Effector memory CD4-positive, alpha-beta T cell (primary cell): ENCODE results near the gene ARHGAP42.

ENCODE experiments used
- DNase-seq, 3 donors: peaks; one replicate each; pipeline ENCODE4 v3.0.0-alpha.2; 2020
- H3K27ac ChIP-seq: 2 replicates; pipeline ENCODE4 v1.7.0; 2013; ENCODE audit warnings: mild to moderate bottlenecking, low read length, moderate library complexity; ENCODE audit not compliant: insufficient read depth, poor library complexity, severe bottlenecking
- H3K27me3 ChIP-seq: replicated peaks from 2 replicates; pipeline ENCODE4 v1.7.0; 2013; ENCODE audit warnings: mild to moderate bottlenecking, low read length; ENCODE audit not compliant: insufficient read depth, control insufficient read depth, poor library complexity, severe bottlenecking
- H3K36me3 ChIP-seq: 2 replicates; pipeline ENCODE4 v1.7.0; 2013; ENCODE audit warnings: mild to moderate bottlenecking, low read length, moderate library complexity; ENCODE audit not compliant: control insufficient read depth, insufficient read depth
- H3K4me1 ChIP-seq: 2 replicates; pipeline ENCODE4 v1.7.0; 2013; ENCODE audit warnings: low read length, mild to moderate bottlenecking; ENCODE audit not compliant: control insufficient read depth, insufficient read depth, poor library complexity, severe bottlenecking
- H3K4me3 ChIP-seq: 2 replicates; pipeline ENCODE4 v1.7.0; 2013; ENCODE audit warnings: low read length, low read depth, mild to moderate bottlenecking; ENCODE audit not compliant: insufficient read depth, poor library complexity, severe bottlenecking
- H3K9me3 ChIP-seq: 2 replicates; pipeline ENCODE4 v1.7.0; 2013; ENCODE audit warnings: mild to moderate bottlenecking, low read length, moderate library complexity; ENCODE audit not compliant: control insufficient read depth

Gene ARHGAP42

GRCh38 chr11:100691896-100692653 lies 5.0 kb downstream of the ARHGAP42 start:
- Histone ChIP-seq H3K27ac (no peak overlapping the region), H3K36me3 (no peaks in the 10 kb centered on the region), H3K4me3 (no peak overlapping the region), H3K27me3 (no peaks in the 10 kb centered on the region), H3K9me3 (no peaks in the 10 kb centered on the region), H3K4me1 (no peaks in the 10 kb centered on the region)
- no peak for DNase-seq

- Histone ChIP-seq H3K9me3 (no peaks in the 10 kb centered on the region), H3K27me3 (no peaks in the 10 kb centered on the region), H3K36me3 (no peaks in the 10 kb centered on the region), H3K4me1 (no peaks in the 10 kb centered on the region), H3K4me3 (no peak overlapping the region), H3K27ac (no peak overlapping the region)
- DNase-seq: no peak
These were observed 8.8 kb downstream of the ARHGAP42 start for GRCh38 chr11:100695911-100696310.

- Histone ChIP-seq H3K9me3 (no peaks in the 10 kb centered on the region), H3K4me3 (no peak overlapping the region), H3K27ac (no peak overlapping the region), H3K4me1 (no peaks in the 10 kb centered on the region), H3K27me3 (no peaks in the 10 kb centered on the region), H3K36me3 (no peaks in the 10 kb centered on the region)
- DNase-seq: no peak
These were observed 16.1 kb downstream of the ARHGAP42 start for GRCh38 chr11:100703139-100703538.

- H3K27ac ChIP-seq: no peak overlapping the region
- no peak for DNase-seq
- no peaks in the 10 kb centered on the region for H3K4me1 ChIP-seq
- no peak overlapping the region for H3K4me3 ChIP-seq
- no peaks in the 10 kb centered on the region for H3K27me3 ChIP-seq
- no peaks in the 10 kb centered on the region for H3K9me3 ChIP-seq
- H3K36me3 ChIP-seq: no peaks in the 10 kb centered on the region
These were observed 16.9 kb downstream of the ARHGAP42 start for GRCh38 chr11:100703801-100704575.

GRCh38 chr11:100705447-100705846 lies 18.4 kb downstream of the ARHGAP42 start:
- Histone ChIP-seq H3K36me3 (no peaks in the 10 kb centered on the region), H3K27me3 (no peaks in the 10 kb centered on the region), H3K4me1 (no peaks in the 10 kb centered on the region), H3K27ac (no peak overlapping the region), H3K4me3 (no peak overlapping the region), H3K9me3 (no peaks in the 10 kb centered on the region)
- no peak for DNase-seq

GRCh38 chr11:100706179-100706578 lies 19.1 kb downstream of the ARHGAP42 start:
- no peaks in the 10 kb centered on the region for H3K27me3 ChIP-seq
- no peaks in the 10 kb centered on the region for H3K36me3 ChIP-seq
- DNase-seq: no peak

GRCh38 chr11:100709233-100709957 lies 22.3 kb downstream of the ARHGAP42 start:
- DNase-seq: no peak
- no peaks in the 10 kb centered on the region for H3K4me1 ChIP-seq
- H3K27me3 ChIP-seq: no peaks in the 10 kb centered on the region
- H3K9me3 ChIP-seq: no peaks in the 10 kb centered on the region
- H3K4me3 ChIP-seq: no peak overlapping the region
- no peak overlapping the region for H3K27ac ChIP-seq
- H3K36me3 ChIP-seq: no peaks in the 10 kb centered on the region

More at GRCh38 chr11:100706179-100706578, 19.1 kb downstream of the ARHGAP42 start:
- no peaks in the 10 kb centered on the region for H3K4me1 ChIP-seq
- H3K27ac ChIP-seq: no peak overlapping the region
- no peaks in the 10 kb centered on the region for H3K9me3 ChIP-seq
- no peak overlapping the region for H3K4me3 ChIP-seq

- H3K4me3 ChIP-seq: no peak overlapping the region
- H3K4me1 ChIP-seq: no peaks in the 10 kb centered on the region
- H3K36me3 ChIP-seq: no peaks in the 10 kb centered on the region
- no peak for DNase-seq
- no peak overlapping the region for H3K27ac ChIP-seq
- no peaks in the 10 kb centered on the region for H3K9me3 ChIP-seq
- H3K27me3 ChIP-seq: no peaks in the 10 kb centered on the region
These were observed 24.9 kb downstream of the ARHGAP42 start for GRCh38 chr11:100711984-100712383.

- Histone ChIP-seq H3K4me1 (no peaks in the 10 kb centered on the region), H3K27me3 (no peaks in the 10 kb centered on the region), H3K4me3 (no peak overlapping the region), H3K36me3 (no peaks in the 10 kb centered on the region), H3K27ac (no peak overlapping the region), H3K9me3 (no peaks in the 10 kb centered on the region)
- DNase-seq: no peak
These were observed 25.5 kb downstream of the ARHGAP42 start for GRCh38 chr11:100712583-100712982.
